HCT116 (cell line): ENCODE measurements around the gene STIM1.

Source experiments
- CEBPB ChIP-seq: IDR thresholded peaks from 2 replicates; pipeline ENCODE4 v1.6.1; 2012; ENCODE audit warnings: low read depth
- CTCF ChIP-seq, 3 experiments: fragments of 200-600 bp in 1 of 3; sonication (generic) in 1 of 3; IDR thresholded peaks in 2 of 3; conservative IDR thresholded peaks in 1 of 3; 2 replicates each; pipeline ENCODE4 v1.5.1; 2012 to 2017; ENCODE audit warnings: low read depth in 2 of 3, low read length in 2 of 3, antibody characterized with exemption in 1 of 3, borderline replicate concordance in 1 of 3, control low read depth in 1 of 3, mild to moderate bottlenecking in 1 of 3, mixed read lengths in 1 of 3, mixed run types in 1 of 3, moderate library complexity in 1 of 3; ENCODE audit not compliant: insufficient read depth in 1 of 3
- EZH2 ChIP-seq: fragments of 200-600 bp; sonication (generic); IDR thresholded peaks from 2 replicates; pipeline ENCODE4 v1.6.1; 2017; ENCODE audit warnings: antibody characterized with exemption, mixed run types
- EZH2phosphoT487 ChIP-seq: fragments of 200-600 bp; IDR thresholded peaks from 2 replicates; pipeline ENCODE4 v1.6.1; 2018; ENCODE audit warnings: antibody characterized with exemption, borderline replicate concordance
- JUND ChIP-seq: IDR thresholded peaks from 2 replicates; pipeline ENCODE4 v1.6.1; 2012
- MAX ChIP-seq: IDR thresholded peaks from 2 replicates; pipeline ENCODE4 v1.6.1; 2012
- POLR2A ChIP-seq: IDR thresholded peaks from 2 replicates; pipeline ENCODE4 v1.7.0; 2011; ENCODE audit warnings: borderline replicate concordance; ENCODE audit not compliant: insufficient read depth, insufficient read length; ENCODE audit errors: extremely low read depth
- POLR2AphosphoS5 ChIP-seq: IDR thresholded peaks from 2 replicates; pipeline ENCODE4 v1.6.1; 2011; ENCODE audit warnings: mild to moderate bottlenecking, low read depth, low read length, moderate library complexity
- REST ChIP-seq: IDR thresholded peaks from 2 replicates; pipeline ENCODE4 v1.6.1; 2012; ENCODE audit warnings: low read depth
- SIN3A ChIP-seq: IDR thresholded peaks from 2 replicates; pipeline ENCODE4 v1.6.1; 2012; ENCODE audit warnings: low read depth
- SP1 ChIP-seq: IDR thresholded peaks from 2 replicates; pipeline ENCODE4 v1.6.1; 2012; ENCODE audit warnings: low read depth
- YY1 ChIP-seq: IDR thresholded peaks from 2 replicates; pipeline ENCODE4 v1.6.1; 2011; ENCODE audit warnings: low read length, low read depth, moderate library complexity, mild to moderate bottlenecking; ENCODE audit not compliant: insufficient replicate concordance; ENCODE audit errors: extremely low read depth
- ZFX ChIP-seq: fragments of 450-650 bp; IDR thresholded peaks from 2 replicates; pipeline ENCODE4 v1.6.1; 2017
- ZNF274 ChIP-seq: fragments of 200-500 bp; sonication (Bioruptor generic); IDR thresholded peaks from 2 replicates; pipeline ENCODE4 v1.6.1; 2014; ENCODE audit warnings: mild to moderate bottlenecking, low read depth, low read length, inconsistent platforms

DNA sequence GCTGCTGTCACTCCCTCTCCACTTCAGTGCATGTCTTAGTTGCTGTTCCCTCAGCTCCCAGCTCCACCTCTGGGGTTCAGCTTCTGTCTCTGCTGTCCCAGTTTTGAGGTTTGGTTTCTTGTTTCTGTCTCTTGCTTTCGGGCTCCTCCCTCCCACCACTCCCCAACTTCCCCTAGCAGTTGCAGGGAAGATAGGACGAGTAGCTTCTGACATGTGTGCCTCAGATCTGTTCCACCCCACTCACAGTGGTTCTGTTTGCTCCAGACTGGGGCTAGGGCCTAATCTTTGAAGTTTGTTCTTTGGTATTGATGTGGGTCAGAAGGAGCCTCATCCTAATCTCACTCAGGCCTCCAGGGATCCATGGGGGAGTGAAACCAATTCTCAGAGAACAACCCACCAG is 236.6 kb downstream of the STIM1 start:
- TF ChIP-seq CTCF (IDR thresholded peaks at IDR 0.05 in 2 of 3, conservative IDR thresholded peaks at IDR 0.05 in 1 of 3; ENCODE audit: borderline replicate concordance in 1 of 3, insufficient read depth in 1 of 3, low read depth in 2 of 3, low read length in 2 of 3) = no peak
- TF ChIP-seq MAX = no peak
- no peak for TF ChIP-seq POLR2AphosphoS5
- no peak for TF ChIP-seq ZNF274
- no peak for TF ChIP-seq CEBPB
- no peak for TF ChIP-seq JUND
- TF ChIP-seq POLR2A = no peak
- no peak for TF ChIP-seq ZFX
- TF ChIP-seq EZH2phosphoT487 = no peak
- no peak for TF ChIP-seq SIN3A
- TF ChIP-seq YY1 = no peak
- TF ChIP-seq REST = no peak
- TF ChIP-seq SP1 = no peak
- no peak for TF ChIP-seq EZH2
